ENCODE data around the gene ROR1.

The ROR1 gene

GRCh38 chr1:63752176-63752575, 21.6 kb upstream of the ROR1 start:
- H2AFZ ChIP-seq (ENCODE audit: low read depth, low read length) = no peak overlapping the region
- no peak overlapping the region for H3K27ac ChIP-seq (ENCODE audit: low read length)
- no peaks in the 10 kb centered on the region for H3K4me1 ChIP-seq (ENCODE audit: insufficient read depth, low read length)
- H4K20me1 ChIP-seq (ENCODE audit: insufficient read depth, low read length) = no peaks in the 10 kb centered on the region
- H3K4me3 ChIP-seq (ENCODE audit: low read depth in 1 of 2, low read length in 2 of 2) = no peak overlapping the region
- H3K79me2 ChIP-seq (ENCODE audit: insufficient read depth, low read length) = no peaks in the 10 kb centered on the region
- TF ChIP-seq CTCF (IDR thresholded peaks at IDR 0.05; ENCODE audit: borderline replicate concordance, extremely low read depth, low read length, poor library complexity, severe bottlenecking) (no peak), EZH2 (IDR thresholded peaks at IDR 0.05; ENCODE audit: borderline replicate concordance, low read depth, low read length, severe bottlenecking) (no peak)
- no peaks in the 10 kb centered on the region for H3K27me3 ChIP-seq (ENCODE audit: insufficient read depth, low read length, poor library complexity)
- H3K36me3 ChIP-seq (ENCODE audit: insufficient read depth, low read length) = no peaks in the 10 kb centered on the region
- ATAC-seq (ENCODE audit: insufficient read depth, low read depth) (no peak), DNase-seq (no peak)
- no peak overlapping the region for H3K4me2 ChIP-seq (ENCODE audit: insufficient read depth, low read length)
- H3K9me3 ChIP-seq (ENCODE audit: insufficient read depth, low read length, severe bottlenecking) = no peaks in the 10 kb centered on the region
- H3K9ac ChIP-seq (ENCODE audit: low read depth, low read length) = no peak overlapping the region

- DNase-seq = no peak
- no peaks in the 10 kb centered on the region for H3K9me3 ChIP-seq (ENCODE audit: insufficient read depth, low read length, severe bottlenecking)
- no peak overlapping the region for H2AFZ ChIP-seq (ENCODE audit: low read depth, low read length)
- TF ChIP-seq EZH2 (IDR thresholded peaks at IDR 0.05; ENCODE audit: borderline replicate concordance, low read depth, low read length, severe bottlenecking) = no peak
- TF ChIP-seq CTCF (IDR thresholded peaks at IDR 0.05; ENCODE audit: borderline replicate concordance, extremely low read depth, low read length, poor library complexity, severe bottlenecking) = no peak
- H4K20me1 ChIP-seq (ENCODE audit: insufficient read depth, low read length) = no peaks in the 10 kb centered on the region
- no peaks in the 10 kb centered on the region for H3K36me3 ChIP-seq (ENCODE audit: insufficient read depth, low read length)
- no peak for ATAC-seq (ENCODE audit: insufficient read depth, low read depth)
- H3K9ac ChIP-seq (ENCODE audit: low read depth, low read length) = no peak overlapping the region
- no peaks in the 10 kb centered on the region for H3K79me2 ChIP-seq (ENCODE audit: insufficient read depth, low read length)
- H3K27ac ChIP-seq (ENCODE audit: low read length) = no peak overlapping the region
- H3K4me3 ChIP-seq (ENCODE audit: low read depth in 1 of 2, low read length in 2 of 2) = no peak overlapping the region
- no peaks in the 10 kb centered on the region for H3K27me3 ChIP-seq (ENCODE audit: insufficient read depth, low read length, poor library complexity)
- no peaks in the 10 kb centered on the region for H3K4me1 ChIP-seq (ENCODE audit: insufficient read depth, low read length)
- no peak overlapping the region for H3K4me2 ChIP-seq (ENCODE audit: insufficient read depth, low read length)
Observed at GRCh38 chr1:63753591-63753990, 20.2 kb upstream of the ROR1 start.

- H3K79me2 ChIP-seq (ENCODE audit: insufficient read depth, low read length) = no peaks in the 10 kb centered on the region
- DNase-seq (no peak), ATAC-seq (ENCODE audit: insufficient read depth, low read depth) (no peak)
- no peak overlapping the region for H3K9ac ChIP-seq (ENCODE audit: low read depth, low read length)
- H3K36me3 ChIP-seq (ENCODE audit: insufficient read depth, low read length) = no peaks in the 10 kb centered on the region
- H2AFZ ChIP-seq (ENCODE audit: low read depth, low read length) = no peak overlapping the region
- no peak overlapping the region for H3K4me3 ChIP-seq (ENCODE audit: low read depth in 1 of 2, low read length in 2 of 2)
- no peaks in the 10 kb centered on the region for H3K9me3 ChIP-seq (ENCODE audit: insufficient read depth, low read length, severe bottlenecking)
- H3K27ac ChIP-seq (ENCODE audit: low read length) = no peak overlapping the region
- peaks cover 2% of the 10 kb centered on the region for H3K27me3 ChIP-seq (ENCODE audit: insufficient read depth, low read length, poor library complexity)
- no peak for TF ChIP-seq EZH2 (IDR thresholded peaks at IDR 0.05; ENCODE audit: borderline replicate concordance, low read depth, low read length, severe bottlenecking)
- TF ChIP-seq CTCF (IDR thresholded peaks at IDR 0.05; ENCODE audit: borderline replicate concordance, extremely low read depth, low read length, poor library complexity, severe bottlenecking) = no peak
- no peaks in the 10 kb centered on the region for H3K4me1 ChIP-seq (ENCODE audit: insufficient read depth, low read length)
- no peak overlapping the region for H3K4me2 ChIP-seq (ENCODE audit: insufficient read depth, low read length)
- H4K20me1 ChIP-seq (ENCODE audit: insufficient read depth, low read length) = no peaks in the 10 kb centered on the region
Observed at GRCh38 chr1:63756839-63757238, 17.0 kb upstream of the ROR1 start.

GRCh38 chr1:63757334-63757733, 16.5 kb upstream of the ROR1 start:
- Histone ChIP-seq H3K27ac (ENCODE audit: low read length) (no peak overlapping the region), H2AFZ (ENCODE audit: low read depth, low read length) (no peak overlapping the region), H3K9me3 (ENCODE audit: insufficient read depth, low read length, severe bottlenecking) (no peaks in the 10 kb centered on the region), H3K27me3 (ENCODE audit: insufficient read depth, low read length, poor library complexity) (peaks cover 2% of the 10 kb centered on the region), H3K4me1 (ENCODE audit: insufficient read depth, low read length) (no peaks in the 10 kb centered on the region), H3K4me3 (ENCODE audit: low read depth in 1 of 2, low read length in 2 of 2) (no peak overlapping the region), H3K79me2 (ENCODE audit: insufficient read depth, low read length) (no peaks in the 10 kb centered on the region), H3K4me2 (ENCODE audit: insufficient read depth, low read length) (no peak overlapping the region), H3K36me3 (ENCODE audit: insufficient read depth, low read length) (no peaks in the 10 kb centered on the region), H4K20me1 (ENCODE audit: insufficient read depth, low read length) (no peaks in the 10 kb centered on the region), H3K9ac (ENCODE audit: low read depth, low read length) (no peak overlapping the region)
- ATAC-seq (ENCODE audit: insufficient read depth, low read depth) = no peak
- no peak for DNase-seq
- TF ChIP-seq EZH2 (IDR thresholded peaks at IDR 0.05; ENCODE audit: borderline replicate concordance, low read depth, low read length, severe bottlenecking) (no peak), CTCF (IDR thresholded peaks at IDR 0.05; ENCODE audit: borderline replicate concordance, extremely low read depth, low read length, poor library complexity, severe bottlenecking) (no peak)
